HG02973 (cell line): ENCODE results near the gene CENPM.

Experiments used
- ATAC-seq: cut with Tn5 transposase; IDR thresholded peaks from one replicate; pipeline ENCODE4 v1.9.1; 2021; ENCODE audit warnings: moderate library complexity; ENCODE audit not compliant: unreplicated experiment

The CENPM gene

GRCh38 chr22:41900652-41901312, 46.2 kb downstream of the CENPM start:
- no peak for ATAC-seq

GRCh38 chr22:41899992-41900651, 46.8 kb downstream of the CENPM start:
- no peak for ATAC-seq

GRCh38 chr22:41899110-41899509, 47.8 kb downstream of the CENPM start:
- ATAC-seq: no peak

GRCh38 chr22:41898645-41899044, 48.3 kb downstream of the CENPM start:
- ATAC-seq: no peak

- ATAC-seq: no peak
Observed at GRCh38 chr22:41893591-41894375, 53.2 kb downstream of the CENPM start.

GRCh38 chr22:41892721-41893120, 54.2 kb downstream of the CENPM start:
- no peak for ATAC-seq

GRCh38 chr22:41891407-41891806, 55.5 kb downstream of the CENPM start:
- no peak for ATAC-seq
